H9 (cell line): ENCODE results near the gene SH2D1B. TPM values are rescaled to one million over a fixed set of nuclear protein-coding genes. Genes with fewer than 3 reads are reported as not detected.

Experiments used
- DNase-seq: peaks from one replicate; pipeline ENCODE4 v3.0.0-alpha.2; 2017
- H2AFZ ChIP-seq: one replicate; pipeline ENCODE4 v1.6.1; 2013; ENCODE audit warnings: mild to moderate bottlenecking, low read length, control low read depth, moderate library complexity
- H2AK5ac ChIP-seq: 2 replicates; pipeline ENCODE4 v1.6.1; 2013; ENCODE audit warnings: low read length, control low read depth, mixed read lengths; ENCODE audit not compliant: insufficient read length
- H2BK120ac ChIP-seq: one replicate; pipeline ENCODE4 v1.6.1; 2013; ENCODE audit warnings: low read depth, mild to moderate bottlenecking, low read length, control low read depth, inconsistent platforms; ENCODE audit not compliant: poor library complexity, severe bottlenecking
- H2BK12ac ChIP-seq: 2 replicates; pipeline ENCODE4 v1.6.1; 2013; ENCODE audit warnings: low read length, control low read depth, mixed read lengths, low read depth; ENCODE audit not compliant: insufficient read length
- H2BK15ac ChIP-seq: 2 replicates; pipeline ENCODE4 v1.6.1; 2013; ENCODE audit warnings: low read depth, low read length, control low read depth
- H2BK20ac ChIP-seq: one replicate; pipeline ENCODE4 v1.6.1; 2013; ENCODE audit warnings: low read depth, mild to moderate bottlenecking, low read length, control low read depth, inconsistent platforms; ENCODE audit not compliant: poor library complexity, severe bottlenecking
- H2BK5ac ChIP-seq: 2 replicates; pipeline ENCODE4 v1.6.1; 2013; ENCODE audit warnings: low read length, control low read depth, mixed read lengths; ENCODE audit not compliant: insufficient read length
- H3K14ac ChIP-seq: 2 replicates; pipeline ENCODE4 v1.6.1; 2013; ENCODE audit warnings: low read length, control low read depth; ENCODE audit not compliant: insufficient read depth
- H3K18ac ChIP-seq: 2 replicates; pipeline ENCODE4 v1.6.1; 2013; ENCODE audit warnings: low read depth, mild to moderate bottlenecking, mixed read lengths, low read length, control low read depth; ENCODE audit not compliant: insufficient read length
- H3K23ac ChIP-seq: 2 replicates; pipeline ENCODE4 v1.6.1; 2013; ENCODE audit warnings: low read length, control low read depth, mixed read lengths, low read depth; ENCODE audit not compliant: insufficient read length
- H3K23me2 ChIP-seq: 2 replicates; pipeline ENCODE4 v1.6.1; 2013; ENCODE audit warnings: low read depth, mild to moderate bottlenecking, mixed read lengths, low read length, control low read depth; ENCODE audit not compliant: insufficient read length, poor library complexity, severe bottlenecking
- H3K27ac ChIP-seq: 2 replicates; pipeline ENCODE4 v1.5.1; 2013; ENCODE audit warnings: low read length, control low read depth, mixed read lengths, low read depth; ENCODE audit not compliant: insufficient read length
- H3K27me3 ChIP-seq: 2 replicates; pipeline ENCODE4 v1.6.1; 2013; ENCODE audit warnings: low read length, control low read depth, inconsistent platforms; ENCODE audit not compliant: insufficient read depth
- H3K4ac ChIP-seq: 2 replicates; pipeline ENCODE4 v1.6.1; 2013; ENCODE audit warnings: low read depth, mild to moderate bottlenecking, control low read depth, inconsistent platforms, low read length, moderate library complexity
- H3K4me1 ChIP-seq: 2 replicates; pipeline ENCODE4 v1.6.1; 2013; ENCODE audit warnings: low read length, control low read depth, inconsistent platforms; ENCODE audit not compliant: insufficient read depth
- H3K4me2 ChIP-seq: 2 replicates; pipeline ENCODE4 v1.6.1; 2013; ENCODE audit warnings: low read length, control low read depth, mixed read lengths; ENCODE audit not compliant: insufficient read length, insufficient read depth
- H3K56ac ChIP-seq: 2 replicates; pipeline ENCODE4 v1.6.1; 2013; ENCODE audit warnings: low read depth, mild to moderate bottlenecking, mixed read lengths, low read length, control low read depth; ENCODE audit not compliant: insufficient read length
- H3K79me1 ChIP-seq: 2 replicates; pipeline ENCODE4 v1.6.1; 2013; ENCODE audit warnings: low read depth, mild to moderate bottlenecking, moderate library complexity, low read length, control low read depth, inconsistent platforms; ENCODE audit not compliant: insufficient read depth, poor library complexity, severe bottlenecking
- H3K79me2 ChIP-seq: 2 replicates; pipeline ENCODE4 v1.6.1; 2013; ENCODE audit warnings: low read length, control low read depth, inconsistent platforms; ENCODE audit not compliant: insufficient read depth
- H3K9ac ChIP-seq: 2 replicates; pipeline ENCODE4 v1.6.1; 2013; ENCODE audit warnings: low read length, control low read depth, mixed read lengths; ENCODE audit not compliant: insufficient read length; ENCODE audit errors: extremely low read depth
- H3K9me3 ChIP-seq: one replicate; pipeline ENCODE4 v1.6.1; 2013; ENCODE audit warnings: low read depth, low read length, inconsistent platforms; ENCODE audit not compliant: control insufficient read depth
- H3T11ph ChIP-seq: one replicate; pipeline ENCODE4 v1.6.1; 2013; ENCODE audit warnings: mild to moderate bottlenecking, low read length, control low read depth, inconsistent platforms
- H4K20me1 ChIP-seq: one replicate; pipeline ENCODE4 v1.6.1; 2013; ENCODE audit not compliant: control insufficient read depth, insufficient read length, insufficient read depth
- H4K5ac ChIP-seq: 2 replicates; pipeline ENCODE4 v1.6.1; 2013; ENCODE audit warnings: low read depth, mild to moderate bottlenecking, mixed read lengths, low read length, control low read depth; ENCODE audit not compliant: insufficient read length
- H4K8ac ChIP-seq: replicated peaks from 2 replicates; pipeline ENCODE4 v1.6.1; 2013; ENCODE audit warnings: low read length, control low read depth, mixed read lengths, low read depth; ENCODE audit not compliant: insufficient read length
- H4K91ac ChIP-seq: 2 replicates; pipeline ENCODE4 v1.6.1; 2013; ENCODE audit warnings: low read depth, mild to moderate bottlenecking, moderate library complexity, mixed read lengths, low read length, control low read depth; ENCODE audit not compliant: insufficient read length
- H3K27ac Mint-ChIP-seq, 3 experiments: 2 replicates in 2 of 3; 3 replicates in 1 of 3; pipeline ENCODE4 v1.8.0; 2020 to 2021; ENCODE audit warnings: mixed read lengths in 3 of 3, mild to moderate bottlenecking in 1 of 3, moderate library complexity in 1 of 3
- H3K27me3 Mint-ChIP-seq: 2 replicates; pipeline ENCODE4 v1.8.0; 2021; ENCODE audit warnings: low read depth, mild to moderate bottlenecking, moderate library complexity, mixed read lengths
- H3K36me3 Mint-ChIP-seq, 3 experiments: 2 replicates in 2 of 3; 3 replicates in 1 of 3; pipeline ENCODE4 v1.8.0; 2020 to 2021; ENCODE audit warnings: low read depth in 3 of 3, mixed read lengths in 3 of 3; ENCODE audit not compliant: insufficient read depth in 1 of 3
- H3K4me1 Mint-ChIP-seq, 2 experiments: 2 replicates each; pipeline ENCODE4 v1.8.0; 2020; ENCODE audit warnings: mixed read lengths in 2 of 2
- H3K4me3 Mint-ChIP-seq, 2 experiments: 2 replicates in 1 of 2; 3 replicates in 1 of 2; pipeline ENCODE4 v1.8.0; 2020 to 2021; ENCODE audit warnings: mild to moderate bottlenecking in 2 of 2, mixed read lengths in 2 of 2, moderate library complexity in 1 of 2
- H3K9me3 Mint-ChIP-seq, 2 experiments: 2 replicates in 1 of 2; 3 replicates in 1 of 2; pipeline ENCODE4 v1.8.0; 2020; ENCODE audit warnings: mild to moderate bottlenecking in 2 of 2, mixed read lengths in 2 of 2, moderate library complexity in 1 of 2
- CTCF ChIP-seq: fragments of 200-600 bp; sonication (generic); conservative IDR thresholded peaks from 3 replicates; pipeline ENCODE4 v1.8.0; 2021; ENCODE audit warnings: antibody characterized with exemption, mild to moderate bottlenecking
- WGBS: extraction: QIAGEN DNeasy Blood & Tissue Kit; methylation state at CpG from one replicate; pipeline ENCODE4 v1.1.7; 2013; ENCODE audit warnings: missing lambda C conversion rate, low lambda C conversion rate, mixed read lengths; ENCODE audit not compliant: insufficient read length; ENCODE audit errors: extremely low coverage; 5-methylcytosine and 5-hydroxymethylcytosine counted together
- total RNA-seq: library from RNA; stranded (reverse); gene quantifications from 2 replicates; pipeline ENCODE4 v1.2.1, GENCODE V29; 2021

The SH2D1B gene
- total RNA-seq, 1 experiment from 2014 or later: not detected

DNA sequence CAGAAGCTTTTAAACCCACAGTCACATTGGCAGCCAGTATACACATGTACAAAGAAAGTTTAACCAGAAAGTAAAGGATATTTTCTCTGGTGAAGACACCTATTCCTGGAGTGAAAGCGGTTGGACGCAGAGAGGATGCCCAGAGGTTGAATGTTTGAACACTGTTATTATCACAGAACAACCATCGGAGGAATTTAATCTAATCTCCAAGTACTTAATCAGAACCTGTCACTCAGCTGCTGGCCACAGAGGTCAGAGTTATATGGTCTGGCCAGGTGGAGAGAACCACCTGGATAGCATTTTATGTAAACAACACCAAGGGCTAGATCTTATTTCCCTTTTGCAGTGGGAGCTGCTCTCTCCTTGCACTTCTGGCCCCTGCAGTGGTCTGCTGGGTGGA, 64.7 kb downstream of the SH2D1B start:
- Histone ChIP-seq H3K18ac (no peak overlapping the region), H2AFZ (no peak overlapping the region), H3K27ac (no peak overlapping the region), H3K79me1 (no peaks in the 10 kb centered on the region), H3K4me2 (no peak overlapping the region), H3K27me3 (no peaks in the 10 kb centered on the region), H3K9ac (no peak overlapping the region), H4K5ac (no peak overlapping the region), H3K4me1 (no peaks in the 10 kb centered on the region), H2BK120ac (no peak overlapping the region), H3K9me3 (no peaks in the 10 kb centered on the region), H3K4ac (no peak overlapping the region), H3K14ac (no peak overlapping the region), H2BK5ac (no peak overlapping the region), H3K23me2 (no peaks in the 10 kb centered on the region), H2BK20ac (no peak overlapping the region), H4K20me1 (no peaks in the 10 kb centered on the region), H2BK15ac (no peak overlapping the region), H3K79me2 (no peaks in the 10 kb centered on the region), H3K23ac (no peak overlapping the region), H3T11ph (no peak overlapping the region), H2AK5ac (no peak overlapping the region), H4K91ac (no peak overlapping the region), H4K8ac (no peak overlapping the region), H2BK12ac (no peak overlapping the region), H3K56ac (no peak overlapping the region)
- WGBS: no CpG with 5 or more reads among the region's 3 CpGs
- peaks cover 5 to 16% (median 8%) of the 10 kb centered on the region in 3 experiments; a peak in 6 of 7 replicates for H3K36me3 Mint-ChIP-seq
- no peak for TF ChIP-seq CTCF
- DNase-seq: no peak
- H3K27me3 Mint-ChIP-seq: no peaks in the 10 kb centered on the region
- no peak overlapping the region; a peak in 1 of 7 replicates for H3K27ac Mint-ChIP-seq
- H3K4me1 Mint-ChIP-seq: peaks cover 5 to 6% of the 10 kb centered on the region in 2 experiments
- no peak overlapping the region for H3K4me3 Mint-ChIP-seq
- no peaks in the 10 kb centered on the region for H3K9me3 Mint-ChIP-seq

Other genes with a start within 250 kb of the SH2D1B start
- gene SPATA46, start 35.3 kb downstream of the SH2D1B start, total RNA-seq: not detected in 2 replicates
- 11.5 and 11.6 TPM in 2 replicates for gene C1orf226, start 30.4 kb downstream of the SH2D1B start, total RNA-seq
- 15.0 and 15.8 TPM in 2 replicates for gene UHMK1, start 85.7 kb upstream of the SH2D1B start, total RNA-seq
- gene UAP1, start 149.6 kb upstream of the SH2D1B start, total RNA-seq: 25.8 and 26.9 TPM in 2 replicates
- gene DDR2, start 220.3 kb upstream of the SH2D1B start, total RNA-seq: 0.48 and 0.52 TPM in 2 replicates